Muscle of arm (tissue), 12 donors: ENCODE data around the gene THRAP3. TPM values are rescaled to one million over a fixed set of nuclear protein-coding genes. Genes with fewer than 3 reads are reported as not detected.
"Not testable (repeated sequence)": the region's sequence is repeated elsewhere in the genome, so short reads cannot be mapped to it uniquely, and the experiment has no call there.

Experiments
- DNase-seq: peaks from one replicate; pipeline ENCODE4 v3.0.0-alpha.2; 2013
- polyA plus RNA-seq, 12 donors: library from polyadenylated mRNA; unstranded; fragments of 120-200 nt; gene quantifications; one replicate each; pipeline ENCODE4 v1.2.1, GENCODE V29; 2013; ENCODE audit not compliant: insufficient read length in 12 of 12

The THRAP3 gene
- polyA plus RNA-seq, 12 donors, result 96.0 to 157 (median 105) TPM; not detected in 1

- no peak for DNase-seq
Measured at GRCh38 chr1:36204347-36204909, 19.8 kb upstream of the THRAP3 start.

- no peak for DNase-seq
Measured at GRCh38 chr1:36206323-36206858, 17.9 kb upstream of the THRAP3 start.

- DNase-seq, result no peak
Measured at GRCh38 chr1:36207339-36207738, 16.9 kb upstream of the THRAP3 start.

GRCh38 chr1:36208978-36209703, 15.1 kb upstream of the THRAP3 start:
- DNase-seq, result no peak

GRCh38 chr1:36211307-36211706, 12.9 kb upstream of the THRAP3 start:
- DNase-seq, result no peak

- no peak for DNase-seq
Measured at GRCh38 chr1:36211841-36212240, 12.4 kb upstream of the THRAP3 start.

GRCh38 chr1:36212782-36213181, 11.5 kb upstream of the THRAP3 start:
- DNase-seq, result no peak

- DNase-seq, result no peak
Measured at GRCh38 chr1:36217670-36218069, 6.6 kb upstream of the THRAP3 start.

GRCh38 chr1:36221901-36222300, 2.3 kb upstream of the THRAP3 start:
- not testable (repeated sequence) for DNase-seq

GRCh38 chr1:36222481-36223380, 1.5 kb upstream of the THRAP3 start:
- DNase-seq, result no peak

GRCh38 chr1:36223381-36223995, 755 bp upstream of the THRAP3 start:
- DNase-seq, result peak; percentile 66

GRCh38 chr1:36224537-36225282, 467 bp downstream of the THRAP3 start:
- DNase-seq, result no peak

GRCh38 chr1:36225283-36225899, 1.1 kb downstream of the THRAP3 start:
- no peak for DNase-seq

- DNase-seq, result not testable (repeated sequence)
Measured at GRCh38 chr1:36230279-36230678, 6.0 kb downstream of the THRAP3 start.

GRCh38 chr1:36231191-36231590, 6.9 kb downstream of the THRAP3 start:
- DNase-seq, result no peak

- DNase-seq, result no peak
Measured at GRCh38 chr1:36232212-36233095, 8.2 kb downstream of the THRAP3 start.

GRCh38 chr1:36236302-36236701, 12.1 kb downstream of the THRAP3 start:
- DNase-seq, result no peak

- no peak for DNase-seq
Measured at GRCh38 chr1:36238433-36238832, 14.2 kb downstream of the THRAP3 start.

- DNase-seq, result no peak
Measured at GRCh38 chr1:36239941-36240637, 15.8 kb downstream of the THRAP3 start.
